RCC 7860 (cell line): ENCODE results near the gene ADGRG1.
"Not testable (repeated sequence)": the region's sequence is repeated elsewhere in the genome, so short reads cannot be mapped to it uniquely, and the experiment has no call there.

Experiments
- DNase-seq: peaks from one replicate; pipeline ENCODE4 v3.0.0-alpha.2; 2015; ENCODE audit warnings: low spot score
- FAIRE-seq: peaks from 2 replicates; lab custom pipeline; 2012; peaks lifted over from hg19 to GRCh38; lab: Jason Lieb, UNC

The ADGRG1 gene

GRCh38 chr16:57663917-57664661 lies 35.7 kb downstream of the ADGRG1 start:
- FAIRE-seq (no peak), DNase-seq (no peak)

GRCh38 chr16:57664662-57665025 lies 36.2 kb downstream of the ADGRG1 start:
- DNase-seq: no peak
- FAIRE-seq: no peak

GRCh38 chr16:57665541-57665940 lies 37.1 kb downstream of the ADGRG1 start:
- no peak for DNase-seq
- no peak for FAIRE-seq

- FAIRE-seq (no peak), DNase-seq (no peak)
Measured at GRCh38 chr16:57666353-57667047, 38.1 kb downstream of the ADGRG1 start.

GRCh38 chr16:57667048-57667525 lies 38.7 kb downstream of the ADGRG1 start:
- no peak for DNase-seq
- no peak for FAIRE-seq

- no peak for FAIRE-seq
- peak; percentile 64 for DNase-seq
Measured at GRCh38 chr16:57667526-57668262, 39.3 kb downstream of the ADGRG1 start.

GRCh38 chr16:57668263-57668571 lies 39.8 kb downstream of the ADGRG1 start, which contains the start of gene ADGRG3:
TSS of gene ADGRG3 (plus strand) at chr16:57668306. CDS start at chr16:57668348, 42 bp downstream.
- no peak for DNase-seq
- no peak for FAIRE-seq

GRCh38 chr16:57668630-57669475 lies 40.4 kb downstream of the ADGRG1 start:
- DNase-seq: no peak
- no peak for FAIRE-seq

GRCh38 chr16:57669476-57670162 lies 41.2 kb downstream of the ADGRG1 start:
- DNase-seq: no peak
- FAIRE-seq: no peak

- FAIRE-seq (no peak), DNase-seq (no peak)
Measured at GRCh38 chr16:57670196-57670595, 41.8 kb downstream of the ADGRG1 start.

GRCh38 chr16:57671451-57671850 lies 43.0 kb downstream of the ADGRG1 start:
- DNase-seq: not testable (repeated sequence)

GRCh38 chr16:57672416-57672815 lies 44.0 kb downstream of the ADGRG1 start:
- DNase-seq (no peak), FAIRE-seq (no peak)

More at GRCh38 chr16:57671451-57671850, 43.0 kb downstream of the ADGRG1 start:
- FAIRE-seq: not testable (repeated sequence)

GRCh38 chr16:57672824-57673223 lies 44.4 kb downstream of the ADGRG1 start:
- FAIRE-seq (no peak), DNase-seq (no peak)

- DNase-seq (no peak), FAIRE-seq (no peak)
Measured at GRCh38 chr16:57675741-57676551, 47.5 kb downstream of the ADGRG1 start.

- FAIRE-seq: no peak
- no peak for DNase-seq
Measured at GRCh38 chr16:57676553-57677085, 48.2 kb downstream of the ADGRG1 start.

GRCh38 chr16:57677622-57678369 lies 49.4 kb downstream of the ADGRG1 start:
- no peak for FAIRE-seq
- DNase-seq: no peak

GRCh38 chr16:57679016-57679415 lies 50.6 kb downstream of the ADGRG1 start:
- no peak for FAIRE-seq
- no peak for DNase-seq

GRCh38 chr16:57679767-57680482 lies 51.5 kb downstream of the ADGRG1 start:
- FAIRE-seq (no peak), DNase-seq (no peak)
